ENCODE results near the gene TGM3.
"Not testable (repeated sequence)": the region's sequence is repeated elsewhere in the genome, so short reads cannot be mapped to it uniquely, and the experiment has no call there.

Gene TGM3

GRCh38 chr20:2264621-2265374 lies 31.0 kb upstream of the TGM3 start:
- H3K4me3 ChIP-seq (ENCODE audit: low read length); H3K36me3 ChIP-seq (ENCODE audit: control insufficient read depth, insufficient read depth, low read length); H3K4me1 ChIP-seq (ENCODE audit: control insufficient read depth, insufficient read depth, low read length); H3K27me3 ChIP-seq (ENCODE audit: control insufficient read depth, insufficient read depth, low read length); H3K9ac ChIP-seq (ENCODE audit: low read length); H3K27ac ChIP-seq (ENCODE audit: low read depth, low read length): not testable (repeated sequence)

GRCh38 chr20:2273634-2274302 lies 22.0 kb upstream of the TGM3 start:
- no peaks in the 10 kb centered on the region for H3K36me3 ChIP-seq (ENCODE audit: control insufficient read depth, insufficient read depth, low read length)
- no peaks in the 10 kb centered on the region for H3K27me3 ChIP-seq (ENCODE audit: control insufficient read depth, insufficient read depth, low read length)
- no peaks in the 10 kb centered on the region for H3K4me1 ChIP-seq (ENCODE audit: control insufficient read depth, insufficient read depth, low read length)
- no peak overlapping the region for H3K9ac ChIP-seq (ENCODE audit: low read length)
- no peak overlapping the region for H3K27ac ChIP-seq (ENCODE audit: low read depth, low read length)
- no peak overlapping the region for H3K4me3 ChIP-seq (ENCODE audit: low read length)

- no peaks in the 10 kb centered on the region for H3K4me1 ChIP-seq (ENCODE audit: control insufficient read depth, insufficient read depth, low read length)
- no peak overlapping the region for H3K9ac ChIP-seq (ENCODE audit: low read length)
- no peak overlapping the region for H3K27ac ChIP-seq (ENCODE audit: low read depth, low read length)
- H3K4me3 ChIP-seq (ENCODE audit: low read length), result no peak overlapping the region
- H3K36me3 ChIP-seq (ENCODE audit: control insufficient read depth, insufficient read depth, low read length), result no peaks in the 10 kb centered on the region
- no peaks in the 10 kb centered on the region for H3K27me3 ChIP-seq (ENCODE audit: control insufficient read depth, insufficient read depth, low read length)
Measured at GRCh38 chr20:2276015-2276414, 19.8 kb upstream of the TGM3 start.

- no peaks in the 10 kb centered on the region for H3K36me3 ChIP-seq (ENCODE audit: control insufficient read depth, insufficient read depth, low read length)
- H3K27ac ChIP-seq (ENCODE audit: low read depth, low read length), result no peak overlapping the region
- no peaks in the 10 kb centered on the region for H3K4me1 ChIP-seq (ENCODE audit: control insufficient read depth, insufficient read depth, low read length)
- H3K4me3 ChIP-seq (ENCODE audit: low read length), result no peak overlapping the region
- no peak overlapping the region for H3K9ac ChIP-seq (ENCODE audit: low read length)
- no peaks in the 10 kb centered on the region for H3K27me3 ChIP-seq (ENCODE audit: control insufficient read depth, insufficient read depth, low read length)
Measured at GRCh38 chr20:2279253-2279779, 16.5 kb upstream of the TGM3 start.

GRCh38 chr20:2280082-2280481 lies 15.7 kb upstream of the TGM3 start:
- Histone ChIP-seq H3K27ac (ENCODE audit: low read depth, low read length) (no peak overlapping the region), H3K9ac (ENCODE audit: low read length) (no peak overlapping the region), H3K4me1 (ENCODE audit: control insufficient read depth, insufficient read depth, low read length) (no peaks in the 10 kb centered on the region), H3K36me3 (ENCODE audit: control insufficient read depth, insufficient read depth, low read length) (no peaks in the 10 kb centered on the region), H3K27me3 (ENCODE audit: control insufficient read depth, insufficient read depth, low read length) (no peaks in the 10 kb centered on the region), H3K4me3 (ENCODE audit: low read length) (no peak overlapping the region)

GRCh38 chr20:2281563-2281962 lies 14.2 kb upstream of the TGM3 start:
- Histone ChIP-seq H3K4me1 (ENCODE audit: control insufficient read depth, insufficient read depth, low read length) (no peaks in the 10 kb centered on the region), H3K4me3 (ENCODE audit: low read length) (no peak overlapping the region), H3K9ac (ENCODE audit: low read length) (no peak overlapping the region), H3K27ac (ENCODE audit: low read depth, low read length) (no peak overlapping the region), H3K36me3 (ENCODE audit: control insufficient read depth, insufficient read depth, low read length) (no peaks in the 10 kb centered on the region), H3K27me3 (ENCODE audit: control insufficient read depth, insufficient read depth, low read length) (no peaks in the 10 kb centered on the region)

- H3K36me3 ChIP-seq (ENCODE audit: control insufficient read depth, insufficient read depth, low read length), result no peaks in the 10 kb centered on the region
- no peak overlapping the region for H3K27ac ChIP-seq (ENCODE audit: low read depth, low read length)
- no peaks in the 10 kb centered on the region for H3K27me3 ChIP-seq (ENCODE audit: control insufficient read depth, insufficient read depth, low read length)
- no peaks in the 10 kb centered on the region for H3K4me1 ChIP-seq (ENCODE audit: control insufficient read depth, insufficient read depth, low read length)
- no peak overlapping the region for H3K9ac ChIP-seq (ENCODE audit: low read length)
- H3K4me3 ChIP-seq (ENCODE audit: low read length), result no peak overlapping the region
Measured at GRCh38 chr20:2282181-2282580, 13.6 kb upstream of the TGM3 start.

GRCh38 chr20:2283706-2284423 lies 11.9 kb upstream of the TGM3 start:
- H3K36me3 ChIP-seq (ENCODE audit: control insufficient read depth, insufficient read depth, low read length), result no peaks in the 10 kb centered on the region
- no peak overlapping the region for H3K9ac ChIP-seq (ENCODE audit: low read length)
- no peaks in the 10 kb centered on the region for H3K27me3 ChIP-seq (ENCODE audit: control insufficient read depth, insufficient read depth, low read length)
- no peak overlapping the region for H3K27ac ChIP-seq (ENCODE audit: low read depth, low read length)
- H3K4me1 ChIP-seq (ENCODE audit: control insufficient read depth, insufficient read depth, low read length), result no peaks in the 10 kb centered on the region
- no peak overlapping the region for H3K4me3 ChIP-seq (ENCODE audit: low read length)

GRCh38 chr20:2285193-2285592 lies 10.6 kb upstream of the TGM3 start:
- H3K4me3 ChIP-seq (ENCODE audit: low read length), result no peak overlapping the region
- H3K9ac ChIP-seq (ENCODE audit: low read length), result no peak overlapping the region
- no peaks in the 10 kb centered on the region for H3K27me3 ChIP-seq (ENCODE audit: control insufficient read depth, insufficient read depth, low read length)
- H3K4me1 ChIP-seq (ENCODE audit: control insufficient read depth, insufficient read depth, low read length), result no peaks in the 10 kb centered on the region
- H3K36me3 ChIP-seq (ENCODE audit: control insufficient read depth, insufficient read depth, low read length), result no peaks in the 10 kb centered on the region
- H3K27ac ChIP-seq (ENCODE audit: low read depth, low read length), result no peak overlapping the region

- no peaks in the 10 kb centered on the region for H3K27me3 ChIP-seq (ENCODE audit: control insufficient read depth, insufficient read depth, low read length)
- H3K4me3 ChIP-seq (ENCODE audit: low read length), result no peak overlapping the region
- H3K36me3 ChIP-seq (ENCODE audit: control insufficient read depth, insufficient read depth, low read length), result no peaks in the 10 kb centered on the region
- no peak overlapping the region for H3K9ac ChIP-seq (ENCODE audit: low read length)
- H3K27ac ChIP-seq (ENCODE audit: low read depth, low read length), result no peak overlapping the region
- no peaks in the 10 kb centered on the region for H3K4me1 ChIP-seq (ENCODE audit: control insufficient read depth, insufficient read depth, low read length)
Measured at GRCh38 chr20:2285613-2286012, 10.2 kb upstream of the TGM3 start.

- Histone ChIP-seq H3K27me3 (ENCODE audit: control insufficient read depth, insufficient read depth, low read length) (no peaks in the 10 kb centered on the region), H3K4me1 (ENCODE audit: control insufficient read depth, insufficient read depth, low read length) (no peaks in the 10 kb centered on the region), H3K4me3 (ENCODE audit: low read length) (no peak overlapping the region), H3K9ac (ENCODE audit: low read length) (no peak overlapping the region), H3K36me3 (ENCODE audit: control insufficient read depth, insufficient read depth, low read length) (no peaks in the 10 kb centered on the region), H3K27ac (ENCODE audit: low read depth, low read length) (no peak overlapping the region)
Measured at GRCh38 chr20:2287504-2287903, 8.3 kb upstream of the TGM3 start.

- H3K4me1 ChIP-seq (ENCODE audit: control insufficient read depth, insufficient read depth, low read length), result no peaks in the 10 kb centered on the region
- no peaks in the 10 kb centered on the region for H3K27me3 ChIP-seq (ENCODE audit: control insufficient read depth, insufficient read depth, low read length)
- no peak overlapping the region for H3K9ac ChIP-seq (ENCODE audit: low read length)
- H3K27ac ChIP-seq (ENCODE audit: low read depth, low read length), result no peak overlapping the region
- H3K4me3 ChIP-seq (ENCODE audit: low read length), result no peak overlapping the region
- no peaks in the 10 kb centered on the region for H3K36me3 ChIP-seq (ENCODE audit: control insufficient read depth, insufficient read depth, low read length)
Measured at GRCh38 chr20:2289475-2289874, 6.3 kb upstream of the TGM3 start.

All from rectal smooth muscle tissue (tissue), 1 donor.